Omental fat pad (tissue), 4 donors: ENCODE measurements around the gene BMP2K. TPM values are rescaled to one million over a fixed set of nuclear protein-coding genes. Genes with fewer than 3 reads are reported as not detected.
"Not testable (repeated sequence)": the region's sequence is repeated elsewhere in the genome, so short reads cannot be mapped to it uniquely, and the experiment has no call there.

ENCODE experiments used
- ATAC-seq: fragments of 150-250 bp; one replicate; pipeline ENCODE4 v1.9.1; 2016; ENCODE audit warnings: mild to moderate bottlenecking, moderate library complexity; ENCODE audit not compliant: low FRiP score
- DNase-seq: peaks from one replicate; pipeline ENCODE4 v3.0.0-alpha.2; 2019; ENCODE audit warnings: low spot score
- total RNA-seq, 4 donors: library from RNA; depleted of rRNA; stranded (reverse); fragments of >200 nt; gene quantifications; one replicate each; pipeline ENCODE4 v1.1.0, GENCODE V29; 2016
- TF ChIP-seq, protein P1 (sequence below), 3 donors: fragments of 450-650 bp; IDR thresholded peaks; one replicate each; pipeline ENCODE4 v1.5.1; 2016 to 2017; ENCODE audit warnings: antibody characterized with exemption in 3 of 3, mild to moderate bottlenecking in 3 of 3, moderate library complexity in 2 of 3

The BMP2K gene
- total RNA-seq, 4 donors from 2014 or later: 33.2 to 64.1 (median 43.7) TPM

DNA sequence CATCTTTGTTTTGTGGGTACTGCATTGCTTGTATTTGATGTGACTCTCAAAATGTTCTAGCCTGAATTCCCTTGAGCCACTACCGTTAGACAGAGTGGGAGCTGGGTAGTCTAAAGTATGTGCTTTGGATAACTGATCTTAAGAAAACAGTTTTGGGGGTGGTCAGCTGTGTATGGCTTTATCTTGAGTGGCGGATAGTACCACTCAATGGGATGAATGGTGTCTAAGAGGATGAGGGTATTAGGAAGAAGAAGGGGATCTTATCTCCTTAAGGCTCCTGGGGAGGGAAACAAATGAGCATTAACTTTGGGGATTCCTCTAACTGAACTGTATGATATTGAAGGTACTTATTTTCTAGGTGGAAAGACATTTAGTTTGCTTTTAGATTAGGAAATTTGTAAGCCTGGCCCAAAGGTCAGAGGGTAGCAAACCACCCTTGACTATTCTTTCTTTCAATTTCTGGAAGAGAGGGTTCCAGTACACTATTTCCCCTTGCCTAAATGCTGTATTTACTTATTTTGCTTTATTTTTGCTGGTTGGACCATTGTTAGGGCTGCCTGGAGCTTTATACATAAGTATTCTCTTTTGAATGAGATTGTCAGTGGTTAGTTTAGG is 11.3 kb downstream of the BMP2K start:
- no peak for ATAC-seq
- no peak for DNase-seq
- TF ChIP-seq, protein P1, sequence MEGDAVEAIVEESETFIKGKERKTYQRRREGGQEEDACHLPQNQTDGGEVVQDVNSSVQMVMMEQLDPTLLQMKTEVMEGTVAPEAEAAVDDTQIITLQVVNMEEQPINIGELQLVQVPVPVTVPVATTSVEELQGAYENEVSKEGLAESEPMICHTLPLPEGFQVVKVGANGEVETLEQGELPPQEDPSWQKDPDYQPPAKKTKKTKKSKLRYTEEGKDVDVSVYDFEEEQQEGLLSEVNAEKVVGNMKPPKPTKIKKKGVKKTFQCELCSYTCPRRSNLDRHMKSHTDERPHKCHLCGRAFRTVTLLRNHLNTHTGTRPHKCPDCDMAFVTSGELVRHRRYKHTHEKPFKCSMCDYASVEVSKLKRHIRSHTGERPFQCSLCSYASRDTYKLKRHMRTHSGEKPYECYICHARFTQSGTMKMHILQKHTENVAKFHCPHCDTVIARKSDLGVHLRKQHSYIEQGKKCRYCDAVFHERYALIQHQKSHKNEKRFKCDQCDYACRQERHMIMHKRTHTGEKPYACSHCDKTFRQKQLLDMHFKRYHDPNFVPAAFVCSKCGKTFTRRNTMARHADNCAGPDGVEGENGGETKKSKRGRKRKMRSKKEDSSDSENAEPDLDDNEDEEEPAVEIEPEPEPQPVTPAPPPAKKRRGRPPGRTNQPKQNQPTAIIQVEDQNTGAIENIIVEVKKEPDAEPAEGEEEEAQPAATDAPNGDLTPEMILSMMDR (IDR thresholded peaks at IDR 0.05): no peak

DNA sequence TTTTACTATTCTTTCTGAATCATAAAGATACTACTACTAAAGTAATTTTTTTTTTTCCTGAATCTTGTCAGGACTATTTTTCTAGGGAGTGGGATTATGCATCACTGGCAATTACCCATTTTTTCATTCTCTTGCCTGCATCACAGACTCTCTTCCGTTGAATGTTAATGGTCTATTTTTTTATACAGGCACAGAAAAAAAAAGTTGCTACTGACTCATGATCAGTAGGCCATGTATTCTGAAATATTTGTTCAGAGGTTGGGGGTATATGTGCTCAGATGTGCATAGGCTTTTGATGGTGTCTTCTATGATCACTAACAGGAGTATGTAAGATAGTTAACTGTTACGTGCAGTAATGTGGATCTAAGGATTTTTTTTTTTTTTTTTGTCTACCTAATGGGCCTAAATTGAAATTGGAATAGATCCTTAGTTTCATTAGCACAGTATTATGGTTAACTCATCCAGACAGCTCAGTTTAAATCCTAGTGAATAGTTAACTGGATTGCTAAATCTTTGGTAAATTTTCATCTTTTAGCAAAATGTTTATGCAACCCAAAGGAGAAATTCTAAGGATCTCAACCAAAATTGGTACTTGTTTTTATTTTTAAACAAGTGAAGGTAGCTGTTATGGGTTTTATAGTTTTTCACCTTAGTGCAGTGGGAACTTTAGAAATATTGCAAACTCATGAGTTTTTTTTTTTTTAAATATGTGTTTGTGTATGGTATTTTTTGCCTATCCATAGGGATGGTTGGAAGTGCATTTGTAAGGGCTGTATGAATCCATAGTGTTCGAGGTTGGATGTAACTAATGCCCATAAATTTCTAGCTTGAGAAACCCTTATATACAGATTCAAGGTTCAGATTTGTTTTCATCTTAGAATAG is 12.1 kb downstream of the BMP2K start:
- TF ChIP-seq, protein P1 (IDR thresholded peaks at IDR 0.05): no peak
- DNase-seq (no peak), ATAC-seq (no peak)

DNA sequence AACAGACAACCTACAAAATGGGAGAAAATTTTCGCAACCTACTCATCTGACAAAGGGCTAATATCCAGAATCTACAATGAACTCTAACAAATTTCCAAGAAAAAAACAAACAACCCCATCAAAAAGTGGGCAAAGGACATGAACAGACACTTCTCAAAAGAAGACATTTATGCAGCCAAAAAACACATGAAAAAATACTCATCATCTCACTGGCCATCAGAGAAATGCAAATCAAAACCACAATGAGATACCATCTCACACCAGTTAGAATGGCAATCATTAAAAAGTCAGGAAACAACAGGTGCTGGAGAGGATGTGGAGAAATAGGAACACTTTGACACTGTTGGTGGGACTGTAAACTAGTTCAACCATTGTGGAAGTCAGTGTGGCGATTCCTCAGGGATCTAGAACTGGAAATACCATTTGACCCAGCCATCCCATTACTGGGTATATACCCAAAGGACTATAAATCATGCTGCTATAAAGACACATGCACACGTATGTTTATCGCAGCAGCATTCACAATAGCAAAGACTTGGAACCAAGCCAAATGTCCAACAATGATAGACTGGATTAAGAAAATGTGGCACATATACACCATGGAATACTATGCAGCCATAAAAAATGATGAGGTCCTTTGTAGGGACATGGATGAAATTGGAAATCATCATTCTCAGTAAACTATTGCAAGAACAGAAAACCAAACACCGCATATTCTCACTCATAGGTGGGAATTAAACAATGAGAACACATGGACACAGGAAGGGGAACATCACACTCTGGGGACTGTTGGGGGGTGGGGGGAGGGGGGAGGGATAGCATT is 19.7 kb downstream of the BMP2K start:
- not testable (repeated sequence) for ATAC-seq, DNase-seq

DNA sequence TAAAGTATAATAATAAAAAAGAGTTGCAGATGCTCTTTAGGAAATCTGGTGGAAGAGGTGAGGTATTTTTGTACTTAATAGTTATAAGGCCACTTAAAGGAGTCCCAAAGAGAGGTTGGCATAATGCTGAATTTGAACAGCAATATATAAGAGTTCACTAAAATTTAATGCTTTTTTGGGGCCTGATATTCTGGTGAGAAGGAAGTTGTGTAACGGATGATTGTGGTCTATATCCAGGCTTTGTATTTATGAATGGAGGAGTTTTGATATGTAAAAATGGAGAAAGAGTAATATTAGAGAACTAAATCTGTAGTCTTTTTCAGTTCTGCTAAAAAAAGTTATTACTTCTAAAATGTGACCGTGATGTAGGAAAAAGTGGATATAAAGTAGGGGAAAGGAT is 20.4 kb downstream of the BMP2K start:
- DNase-seq: no peak
- no peak for ATAC-seq
- TF ChIP-seq, protein P1 (IDR thresholded peaks at IDR 0.05): no peak

DNA sequence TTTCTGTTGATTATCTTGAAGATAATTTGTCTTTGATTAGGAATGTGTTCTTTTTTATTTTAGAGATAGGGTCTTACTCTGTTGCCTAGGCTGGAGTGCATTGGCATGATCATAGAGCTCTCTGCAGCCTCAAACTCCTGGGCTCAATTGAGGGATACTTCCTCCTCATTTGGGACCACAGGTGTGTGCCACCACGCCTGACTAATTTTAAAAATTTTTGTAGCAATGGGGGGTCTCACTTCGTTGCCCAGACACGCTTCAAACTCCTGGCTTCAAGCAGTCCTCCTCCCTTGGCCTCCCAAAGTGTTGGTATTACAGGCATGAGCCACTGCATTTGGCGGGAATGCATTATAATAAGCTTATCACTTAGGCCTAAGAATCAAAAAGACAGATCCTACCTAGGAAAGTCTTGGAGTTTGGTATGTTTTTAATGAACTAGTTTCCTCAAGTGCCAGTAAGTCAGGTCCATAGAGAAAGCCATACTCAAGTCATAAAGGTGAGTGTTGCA is 21.7 kb downstream of the BMP2K start:
- DNase-seq (no peak), ATAC-seq (no peak)
- TF ChIP-seq, protein P1 (IDR thresholded peaks at IDR 0.05): no peak

DNA sequence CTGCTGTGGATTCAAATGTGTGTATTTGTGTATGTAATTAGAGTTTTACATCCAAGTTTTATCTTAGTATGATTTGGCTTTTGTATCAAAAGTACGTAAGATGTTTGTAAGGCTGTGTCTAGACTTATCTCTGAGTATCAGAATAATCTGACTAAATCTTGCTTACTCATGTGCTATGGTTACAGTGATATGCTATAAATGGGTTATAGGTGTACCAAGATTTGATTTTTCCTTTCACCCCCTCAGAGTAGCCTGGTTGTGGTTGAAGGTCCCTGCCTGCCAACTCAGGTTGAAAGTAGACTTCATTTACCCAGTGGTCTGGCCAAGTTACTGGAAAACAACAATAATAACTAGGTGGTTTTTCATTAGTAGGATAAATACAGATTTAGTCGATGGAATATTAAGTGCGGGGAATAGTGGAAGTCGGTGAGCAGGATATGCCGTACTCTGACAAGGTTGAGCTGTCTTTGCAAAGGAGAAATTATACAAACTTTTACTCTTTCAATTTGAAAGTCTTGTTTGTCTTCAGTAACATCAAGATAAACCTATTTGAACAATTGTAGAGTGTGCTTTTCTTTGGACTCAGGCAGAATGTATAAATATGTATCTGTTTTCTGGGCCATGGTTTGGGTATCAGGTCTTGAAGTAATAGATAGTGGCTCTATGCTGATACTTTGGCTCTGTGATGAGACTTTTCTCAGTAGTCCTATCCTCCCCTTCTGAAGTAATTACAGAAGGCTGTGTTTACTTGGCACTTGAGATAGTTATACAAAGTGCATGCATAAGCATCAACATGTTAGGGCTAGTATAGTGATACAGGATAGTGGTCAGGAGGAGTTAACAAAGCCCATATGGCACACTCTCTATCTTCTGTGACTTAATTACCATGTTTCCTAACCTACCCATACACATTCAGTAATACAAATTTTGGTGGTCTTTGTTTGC is 23.7 kb downstream of the BMP2K start:
- ATAC-seq (no peak), DNase-seq (no peak)
- TF ChIP-seq, protein P1 (IDR thresholded peaks at IDR 0.05): no peak
